A549 treated with AZD9567 at 1 μM for 4 hours (cell line): ENCODE results near the gene HLA-E. TPM values are rescaled to one million over a fixed set of nuclear protein-coding genes. Genes with fewer than 3 reads are reported as not detected.

Experiments
- total RNA-seq: library from RNA; stranded (reverse); fragments of 200-300 nt; extraction: Qiagen RNA extraction; gene quantifications from 5 replicates; pipeline ENCODE4 v1.2.3, GENCODE V29; 2022; ENCODE audit not compliant: insufficient read depth

The HLA-E gene
- total RNA-seq, result 62.6 to 70.5 TPM (median 63.9 TPM) in 5 replicates

GRCh38 chr6:30489081-30490025 is at the start of gene HLA-E:
HLA-E (plus strand) TSS chr6:30489509; CDS start chr6:30489532, 23 bp downstream.

Other genes starting within 250 kb of the HLA-E start
- gene TRIM39, start 162.6 kb upstream of the HLA-E start, total RNA-seq, result 5.5 to 8.7 TPM (median 7.2 TPM) in 5 replicates
- 34.3 to 73.3 TPM (median 70.1 TPM) in 5 replicates for gene RPP21, start 144.4 kb upstream of the HLA-E start, total RNA-seq
- gene GNL1, start 67.0 kb downstream of the HLA-E start, total RNA-seq, result 23.3 to 33.0 TPM (median 30.7 TPM) in 5 replicates
- gene PRR3, start 67.8 kb downstream of the HLA-E start, total RNA-seq, result 14.9 to 17.6 TPM (median 16.9 TPM) in 5 replicates
- gene ABCF1, start 81.9 kb downstream of the HLA-E start, total RNA-seq, result 49.0 to 55.9 TPM (median 51.2 TPM) in 5 replicates
- gene PPP1R10, start 127.7 kb downstream of the HLA-E start, total RNA-seq, result 29.3 to 45.4 TPM (median 30.8 TPM) in 5 replicates
- 65.4 to 80.9 TPM (median 68.4 TPM) in 5 replicates for gene MRPS18B, start 128.3 kb downstream of the HLA-E start, total RNA-seq
- 2.5 to 6.7 TPM (median 5.8 TPM) in 5 replicates for gene ATAT1, start 137.4 kb downstream of the HLA-E start, total RNA-seq
- 8.1 to 12.4 TPM (median 12.3 TPM) in 5 replicates for gene C6orf136, start 157.6 kb downstream of the HLA-E start, total RNA-seq
- gene DHX16, start 183.5 kb downstream of the HLA-E start, total RNA-seq, result 25.5 to 30.3 TPM (median 28.4 TPM) in 5 replicates
- gene PPP1R18, start 197.1 kb downstream of the HLA-E start, total RNA-seq, result 36.2 to 39.9 TPM (median 38.6 TPM) in 5 replicates
- gene NRM, start 201.5 kb downstream of the HLA-E start, total RNA-seq, result 25.7 to 31.1 TPM (median 27.3 TPM) in 5 replicates
- 13.9 to 21.8 TPM (median 15.5 TPM) in 5 replicates for gene MDC1, start 227.8 kb downstream of the HLA-E start, total RNA-seq
- gene TUBB, start 230.8 kb downstream of the HLA-E start, total RNA-seq, result 843 to 940 TPM (median 881 TPM) in 5 replicates